ENCODE results near the gene SLC29A3. TPM values are rescaled to one million over a fixed set of nuclear protein-coding genes. Genes with fewer than 3 reads are reported as not detected.

Gene SLC29A3
- total RNA-seq, 1 experiment from 2014 or later, result 5.9 TPM

DNA sequence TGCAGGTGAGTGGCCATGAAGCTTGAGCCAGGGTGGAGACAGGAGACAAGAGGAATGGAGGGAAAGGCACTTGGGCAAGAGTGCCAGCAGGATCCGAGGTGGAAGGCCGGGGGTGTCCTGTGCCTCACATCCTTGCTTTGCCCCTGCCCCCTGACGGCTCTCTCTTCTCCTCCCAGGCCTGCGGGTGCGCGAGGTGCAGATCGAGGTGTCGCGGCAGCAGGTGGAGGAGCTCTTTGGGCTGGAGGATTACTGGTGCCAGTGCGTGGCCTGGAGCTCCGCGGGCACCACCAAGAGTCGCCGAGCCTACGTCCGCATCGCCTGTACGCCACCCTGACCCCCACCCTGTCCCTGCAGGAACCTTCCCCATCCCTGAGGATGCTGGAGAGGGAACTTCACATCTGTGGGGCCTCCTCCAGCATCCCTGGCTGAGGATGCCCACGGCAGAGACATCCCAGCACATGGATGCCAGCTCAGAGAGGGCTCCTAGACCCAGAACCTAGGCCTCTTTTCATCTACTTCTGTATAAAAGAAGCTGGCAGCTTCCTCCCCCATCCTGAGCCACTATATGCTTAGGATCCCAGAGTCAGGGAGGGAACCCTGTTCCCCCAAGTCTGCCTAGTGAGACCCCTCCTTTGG is 34.4 kb upstream of the SLC29A3 start (continued):
- TF ChIP-seq REST (IDR thresholded peaks at IDR 0.05; ENCODE audit: low read depth) (no peak), SP1 (IDR thresholded peaks at IDR 0.05; ENCODE audit: low read depth) (no peak), CEBPB (IDR thresholded peaks at IDR 0.05; ENCODE audit: low read depth) (no peak), CBX3 (IDR thresholded peaks at IDR 0.05; ENCODE audit: low read depth) (no peak), EGR1 (IDR thresholded peaks at IDR 0.05; ENCODE audit: low read depth) (no peak), EZH2phosphoT487 (IDR thresholded peaks at IDR 0.05; ENCODE audit: borderline replicate concordance) (no peak), ZNF274 (IDR thresholded peaks at IDR 0.05; ENCODE audit: low read depth, low read length) (no peak), POLR2A (IDR thresholded peaks at IDR 0.05; ENCODE audit: borderline replicate concordance, extremely low read depth, insufficient read depth, insufficient read length) (no peak), SIN3A (IDR thresholded peaks at IDR 0.05; ENCODE audit: low read depth) (no peak)
- TF ChIP-seq, protein P1, sequence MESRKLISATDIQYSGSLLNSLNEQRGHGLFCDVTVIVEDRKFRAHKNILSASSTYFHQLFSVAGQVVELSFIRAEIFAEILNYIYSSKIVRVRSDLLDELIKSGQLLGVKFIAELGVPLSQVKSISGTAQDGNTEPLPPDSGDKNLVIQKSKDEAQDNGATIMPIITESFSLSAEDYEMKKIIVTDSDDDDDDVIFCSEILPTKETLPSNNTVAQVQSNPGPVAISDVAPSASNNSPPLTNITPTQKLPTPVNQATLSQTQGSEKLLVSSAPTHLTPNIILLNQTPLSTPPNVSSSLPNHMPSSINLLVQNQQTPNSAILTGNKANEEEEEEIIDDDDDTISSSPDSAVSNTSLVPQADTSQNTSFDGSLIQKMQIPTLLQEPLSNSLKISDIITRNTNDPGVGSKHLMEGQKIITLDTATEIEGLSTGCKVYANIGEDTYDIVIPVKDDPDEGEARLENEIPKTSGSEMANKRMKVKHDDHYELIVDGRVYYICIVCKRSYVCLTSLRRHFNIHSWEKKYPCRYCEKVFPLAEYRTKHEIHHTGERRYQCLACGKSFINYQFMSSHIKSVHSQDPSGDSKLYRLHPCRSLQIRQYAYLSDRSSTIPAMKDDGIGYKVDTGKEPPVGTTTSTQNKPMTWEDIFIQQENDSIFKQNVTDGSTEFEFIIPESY (IDR thresholded peaks at IDR 0.05; ENCODE audit: extremely low read depth, insufficient replicate concordance, low read length), result no peak
